ENCODE data around the gene AP3S1.
A peak's percentile ranks its signal among the peaks of the same experiment; 100 is the strongest.

AP3S1 gene

GRCh38 chr5:115840873-115841272, 862 bp upstream of the AP3S1 start:
- no peak for TF ChIP-seq CTCF (conservative IDR thresholded peaks at IDR 0.05; ENCODE audit: low read depth, low read length)
- DNase-seq (ENCODE audit: low read depth), result no peak
- peak overlapping the region; percentile 97 for H3K4me3 ChIP-seq (ENCODE audit: low read length)

GRCh38 chr5:115842089-115842935, 577 bp downstream of the AP3S1 start:
- DNase-seq (ENCODE audit: low read depth), result no peak
- no peak for TF ChIP-seq CTCF (conservative IDR thresholded peaks at IDR 0.05; ENCODE audit: low read depth, low read length)
- H3K4me3 ChIP-seq (ENCODE audit: low read length), result peak overlapping the region; percentile 97

GRCh38 chr5:115842952-115843351, 1.2 kb downstream of the AP3S1 start:
- DNase-seq (ENCODE audit: low read depth), result no peak
- TF ChIP-seq CTCF (conservative IDR thresholded peaks at IDR 0.05; ENCODE audit: low read depth, low read length), result no peak
- peak overlapping the region; percentile 97 for H3K4me3 ChIP-seq (ENCODE audit: low read length)

DNA sequence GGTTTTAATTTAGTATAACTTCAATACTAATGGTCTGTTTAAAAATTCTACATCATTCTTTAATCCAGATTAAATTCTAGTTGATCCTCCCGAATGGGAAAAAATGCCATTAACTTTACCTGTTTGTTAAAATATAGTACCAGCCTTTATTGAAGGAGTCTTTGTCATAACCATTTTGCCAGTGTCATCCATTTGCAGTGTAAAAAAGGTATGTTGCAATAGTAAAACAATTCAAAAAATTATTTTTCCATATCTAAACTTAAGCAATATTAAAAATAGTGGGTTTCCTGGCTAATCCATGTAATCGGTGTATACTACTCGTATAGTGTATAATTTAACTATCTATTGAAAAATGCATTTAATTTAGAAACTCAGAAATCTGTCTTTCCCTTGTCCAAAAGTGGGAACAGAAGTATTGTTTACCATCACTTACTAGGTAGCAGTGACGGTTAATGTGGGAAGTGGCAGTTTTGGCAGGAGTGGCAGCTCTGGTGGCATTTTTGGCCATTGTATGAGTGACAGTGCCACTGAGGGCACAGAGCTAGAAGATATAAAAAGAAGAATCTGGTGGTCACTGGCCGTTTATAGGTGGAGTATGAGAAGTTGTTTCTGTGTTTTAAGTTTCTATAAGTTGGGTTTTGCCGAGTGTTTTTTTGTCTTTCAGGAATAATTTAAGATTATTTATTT, 1.9 kb downstream of the AP3S1 start:
- DNase-seq (ENCODE audit: low read depth), result no peak
- no peak for TF ChIP-seq CTCF (conservative IDR thresholded peaks at IDR 0.05; ENCODE audit: low read depth, low read length)
- no peak overlapping the region for H3K4me3 ChIP-seq (ENCODE audit: low read length)

DNA sequence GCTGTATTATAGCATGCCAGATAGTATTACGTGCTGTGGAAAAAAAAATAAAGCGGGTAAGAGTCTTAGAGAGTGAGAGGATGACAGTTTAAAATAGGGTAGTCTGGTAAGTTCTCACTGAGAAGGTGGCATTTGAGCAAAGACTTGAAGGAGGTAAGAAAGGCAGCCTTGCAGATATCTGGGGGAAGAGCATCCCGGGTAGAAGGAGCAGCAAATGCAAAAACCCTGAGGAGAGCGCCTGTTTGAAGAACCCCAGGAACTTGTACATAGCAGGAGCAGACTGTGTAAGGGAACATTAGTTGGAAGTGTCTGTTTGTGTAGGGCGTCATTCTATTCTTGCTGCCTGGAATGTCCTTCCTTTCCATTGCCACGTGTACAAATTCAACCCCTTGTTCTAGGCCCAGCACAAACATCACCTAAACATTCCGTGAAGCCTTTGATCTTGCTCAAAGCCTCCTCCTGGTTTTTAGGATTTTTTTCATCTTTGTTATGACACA, 2.6 kb downstream of the AP3S1 start:
- no peak for TF ChIP-seq CTCF (conservative IDR thresholded peaks at IDR 0.05; ENCODE audit: low read depth, low read length)
- no peak for DNase-seq (ENCODE audit: low read depth)
- H3K4me3 ChIP-seq (ENCODE audit: low read length), result no peak overlapping the region

- no peak for TF ChIP-seq CTCF (conservative IDR thresholded peaks at IDR 0.05; ENCODE audit: low read depth, low read length)
- H3K4me3 ChIP-seq (ENCODE audit: low read length), result no peak overlapping the region
- DNase-seq (ENCODE audit: low read depth), result no peak
These were observed 5.6 kb downstream of the AP3S1 start for GRCh38 chr5:115847290-115847689.
